Lower lobe of right lung (tissue), 2 donors: ENCODE data around the gene SIDT1. TPM values are rescaled to one million over a fixed set of nuclear protein-coding genes. Genes with fewer than 3 reads are reported as not detected.

Experiments
- ATAC-seq, 2 donors: fragments of 200-7000 bp; cut with Tn5 transposase; one replicate each; pipeline ENCODE4 v1.9.1; 2020 to 2022; ENCODE audit warnings: mild to moderate bottlenecking in 2 of 2, moderate library complexity in 2 of 2
- DNase-seq: peaks from one replicate; pipeline ENCODE4 v3.0.0-alpha.2; 2020
- H3K27ac ChIP-seq: fragments of 200-600 bp; one replicate; pipeline ENCODE4 v1.8.0; 2022
- H3K27me3 ChIP-seq: fragments of 200-600 bp; one replicate; pipeline ENCODE4 v1.8.0; 2022; ENCODE audit warnings: low read depth
- H3K36me3 ChIP-seq: fragments of 200-600 bp; one replicate; pipeline ENCODE4 v1.8.0; 2022; ENCODE audit warnings: mild to moderate bottlenecking
- H3K4me1 ChIP-seq: fragments of 200-600 bp; one replicate; pipeline ENCODE4 v1.8.0; 2022
- H3K4me3 ChIP-seq: fragments of 200-600 bp; one replicate; pipeline ENCODE4 v1.8.0; 2022; ENCODE audit warnings: mild to moderate bottlenecking
- H3K9me3 ChIP-seq: fragments of 200-600 bp; one replicate; pipeline ENCODE4 v1.8.0; 2022
- CTCF ChIP-seq: fragments of 200-600 bp; IDR thresholded peaks from one replicate; pipeline ENCODE4 v1.8.0; 2022; ENCODE audit warnings: antibody characterized with exemption, mild to moderate bottlenecking
- intact Hi-C: fragments of 100-400 bp; cut with DNase I; formaldehyde crosslinking; loops from one replicate; pipeline ENCODE4 v1.11.0; 2022
- total RNA-seq: library from RNA; stranded (reverse); fragmentation: NEBNext Ultra II Directional; extraction: Animal tissue kit (Norgen Biotek cat#: 25700); gene quantifications from one replicate; pipeline ENCODE4 v1.2.1, GENCODE V29; 2021
- donor health status: DM: no; HTN: yes; CAD: no; lungs with severe emphysema.

The SIDT1 gene
- total RNA-seq, 1 donor from 2014 or later = 5.3 TPM

GRCh38 chr3:113533534-113533892 lies 1.2 kb downstream of the SIDT1 start:
- no peaks in the 10 kb centered on the region for H3K36me3 ChIP-seq
- intact Hi-C loops = no loop called here
- H3K4me3 ChIP-seq = peak overlapping the region; percentile 70
- peaks cover 29% of the 10 kb centered on the region for H3K4me1 ChIP-seq
- TF ChIP-seq CTCF = no peak
- peak overlapping the region; percentile 78 for H3K27ac ChIP-seq
- DNase-seq = no peak
- no peaks in the 10 kb centered on the region for H3K9me3 ChIP-seq
- H3K27me3 ChIP-seq = peaks cover 14% of the 10 kb centered on the region
- peak in 1 of 2 donors; percentile 19 for ATAC-seq

- no peaks in the 10 kb centered on the region for H3K36me3 ChIP-seq
- peaks cover 29% of the 10 kb centered on the region for H3K4me1 ChIP-seq
- DNase-seq (no peak), ATAC-seq (no peak)
- no peaks in the 10 kb centered on the region for H3K9me3 ChIP-seq
- intact Hi-C loops = no loop called here
- no peak for TF ChIP-seq CTCF
- H3K27me3 ChIP-seq = peaks cover 14% of the 10 kb centered on the region
- peak overlapping the region; percentile 70 for H3K4me3 ChIP-seq
- no peak overlapping the region for H3K27ac ChIP-seq
These were observed 2.0 kb downstream of the SIDT1 start for GRCh38 chr3:113534365-113534764.

GRCh38 chr3:113535898-113536297 lies 3.5 kb downstream of the SIDT1 start:
- no peak for ATAC-seq
- no peaks in the 10 kb centered on the region for H3K9me3 ChIP-seq
- no peak for DNase-seq
- peaks cover 14% of the 10 kb centered on the region for H3K27me3 ChIP-seq
- no peak overlapping the region for H3K4me3 ChIP-seq
- intact Hi-C loops = no loop called here
- peaks cover 29% of the 10 kb centered on the region for H3K4me1 ChIP-seq
- H3K27ac ChIP-seq = no peak overlapping the region
- H3K36me3 ChIP-seq = no peaks in the 10 kb centered on the region
- TF ChIP-seq CTCF = no peak

- Histone ChIP-seq H3K9me3 (no peaks in the 10 kb centered on the region), H3K36me3 (no peaks in the 10 kb centered on the region), H3K27me3 (peaks cover 14% of the 10 kb centered on the region), H3K27ac (peak overlapping the region; percentile 9), H3K4me1 (peaks cover 29% of the 10 kb centered on the region), H3K4me3 (no peak overlapping the region)
- no peak for TF ChIP-seq CTCF
- ATAC-seq (peak; percentile 50 to 59), DNase-seq (no peak)
- intact Hi-C loops = no loop called here
These were observed 4.3 kb downstream of the SIDT1 start for GRCh38 chr3:113536627-113537101.

GRCh38 chr3:113537155-113537554 lies 4.8 kb downstream of the SIDT1 start:
- no peak overlapping the region for H3K27ac ChIP-seq
- H3K4me1 ChIP-seq = peaks cover 25% of the 10 kb centered on the region
- TF ChIP-seq CTCF = no peak
- H3K27me3 ChIP-seq = peaks cover 14% of the 10 kb centered on the region
- H3K9me3 ChIP-seq = no peaks in the 10 kb centered on the region
- no peak overlapping the region for H3K4me3 ChIP-seq
- no peak for ATAC-seq
- intact Hi-C loops = no loop called here
- no peaks in the 10 kb centered on the region for H3K36me3 ChIP-seq
- no peak for DNase-seq

- no peak for DNase-seq
- Histone ChIP-seq H3K9me3 (no peaks in the 10 kb centered on the region), H3K27ac (no peak overlapping the region), H3K36me3 (no peaks in the 10 kb centered on the region), H3K4me1 (peaks cover 7% of the 10 kb centered on the region), H3K4me3 (no peak overlapping the region), H3K27me3 (no peaks in the 10 kb centered on the region)
- TF ChIP-seq CTCF = no peak
- intact Hi-C loops = no loop called here
- no peak for ATAC-seq
These were observed 9.2 kb downstream of the SIDT1 start for GRCh38 chr3:113541519-113541918.
